HG03571 (cell line): ENCODE results near the gene GEN1.

Experiments
- ATAC-seq: cut with Tn5 transposase; IDR thresholded peaks from one replicate; pipeline ENCODE4 v1.9.1; 2021; ENCODE audit not compliant: unreplicated experiment

Gene GEN1

DNA sequence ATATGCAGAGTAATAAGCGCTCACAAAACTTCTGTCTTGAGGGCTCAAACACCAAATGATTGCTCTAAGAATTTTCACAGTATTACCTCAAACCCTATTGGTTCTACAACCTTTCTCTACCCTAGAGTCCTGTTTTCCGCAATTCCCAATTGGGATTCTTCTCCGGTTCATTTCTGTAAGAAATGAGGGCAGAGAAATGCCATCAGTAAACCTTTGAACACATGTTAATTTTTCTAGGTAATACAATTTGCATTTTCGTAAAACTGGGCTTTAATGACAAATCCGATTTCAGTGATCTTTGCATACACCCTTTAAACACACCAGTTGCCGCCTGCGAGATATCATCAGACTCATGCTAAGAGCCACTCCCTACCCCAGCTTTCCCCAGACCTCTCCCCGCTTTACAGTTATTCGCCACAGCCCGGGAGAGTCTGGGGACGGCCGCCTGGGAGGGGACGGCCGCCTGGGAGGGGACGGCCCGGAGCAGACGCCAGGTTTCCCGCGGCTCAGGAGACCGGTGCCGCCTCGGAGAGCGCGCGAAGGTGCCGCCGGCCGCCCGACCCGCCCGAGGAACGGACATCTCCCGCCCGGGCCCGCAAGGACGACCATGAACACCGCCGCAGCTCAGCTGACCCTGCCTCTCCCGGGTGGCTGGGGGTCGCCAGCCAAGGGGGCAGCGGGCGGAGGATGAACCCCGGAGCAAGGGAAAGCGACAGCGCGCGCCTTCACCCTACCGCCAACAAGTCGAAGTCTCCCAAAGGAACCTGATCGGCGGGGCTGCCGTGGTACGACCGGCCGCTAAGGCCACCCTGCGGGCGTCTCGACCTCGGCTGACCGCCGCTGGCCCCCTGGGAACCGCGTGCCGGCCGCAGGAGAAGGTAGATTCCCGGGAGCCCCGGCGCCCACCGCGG, 791 bp upstream of the GEN1 start:
- ATAC-seq: peak; percentile 25

DNA sequence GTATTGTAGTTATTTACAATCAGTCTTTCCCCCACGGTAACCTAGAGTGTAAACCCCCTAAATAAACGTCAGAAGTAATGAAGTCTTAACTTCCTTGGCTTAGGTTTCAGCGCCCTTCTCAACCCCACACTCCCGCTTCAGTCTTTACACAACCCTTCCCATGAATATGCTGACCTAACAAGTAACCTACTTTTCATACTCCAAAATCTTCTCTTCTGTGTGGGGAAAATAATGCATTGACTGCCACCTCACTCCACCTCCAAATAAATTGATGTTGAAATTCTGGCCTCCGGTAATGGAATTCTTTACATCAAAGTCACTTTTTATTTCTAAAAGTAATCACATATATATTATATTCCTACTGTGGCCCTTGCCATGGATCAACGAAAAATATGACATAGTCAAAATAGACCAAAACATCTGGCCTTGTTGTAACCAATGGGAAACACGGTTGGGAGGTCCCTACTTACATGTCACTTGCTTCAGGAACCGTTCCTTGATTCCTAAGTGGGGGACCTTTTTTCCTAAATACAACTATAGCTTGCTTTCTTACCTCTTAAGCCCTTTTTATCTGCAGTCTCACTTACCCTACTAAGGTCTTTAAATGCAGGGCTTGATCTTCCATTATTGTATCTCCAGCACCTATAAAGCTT, 961 bp downstream of the GEN1 start:
- no peak for ATAC-seq

DNA sequence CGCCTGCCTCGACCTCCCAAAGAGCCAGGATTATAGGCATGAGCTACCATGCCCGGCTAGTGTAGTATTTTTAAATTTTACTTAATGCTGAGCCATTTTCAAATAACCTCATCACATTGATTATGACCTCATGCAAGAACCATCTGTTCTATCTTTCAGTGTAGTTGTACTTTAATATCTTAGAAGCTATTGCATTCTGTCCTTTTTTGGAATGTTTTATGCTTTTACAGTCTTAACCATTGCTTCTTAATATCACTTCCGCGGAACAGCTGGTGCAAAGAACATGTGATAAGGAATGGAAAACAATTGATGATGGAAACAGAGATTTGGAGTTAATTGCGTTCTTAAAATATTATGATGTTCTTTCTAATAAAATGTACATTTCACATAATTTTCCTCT, 2.7 kb downstream of the GEN1 start:
- ATAC-seq: no peak

DNA sequence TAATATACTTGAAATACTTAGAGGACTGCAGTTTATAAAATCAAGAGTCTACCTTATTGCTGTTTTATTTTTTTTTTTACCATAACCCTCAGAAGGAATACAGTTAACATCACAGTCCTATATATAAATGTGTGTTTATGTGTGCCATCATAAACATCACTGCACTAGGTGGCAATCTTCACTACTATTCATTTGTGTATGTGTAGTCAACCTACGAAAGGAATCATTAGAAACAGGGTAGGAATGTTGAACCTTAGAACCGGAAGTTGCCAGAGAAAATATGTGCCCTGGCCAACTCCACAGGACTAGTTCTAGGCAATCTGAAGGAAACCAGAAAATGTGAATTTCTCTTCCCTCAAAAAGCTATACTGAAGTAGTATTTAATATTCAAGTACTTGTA, 3.4 kb downstream of the GEN1 start:
- ATAC-seq: no peak

DNA sequence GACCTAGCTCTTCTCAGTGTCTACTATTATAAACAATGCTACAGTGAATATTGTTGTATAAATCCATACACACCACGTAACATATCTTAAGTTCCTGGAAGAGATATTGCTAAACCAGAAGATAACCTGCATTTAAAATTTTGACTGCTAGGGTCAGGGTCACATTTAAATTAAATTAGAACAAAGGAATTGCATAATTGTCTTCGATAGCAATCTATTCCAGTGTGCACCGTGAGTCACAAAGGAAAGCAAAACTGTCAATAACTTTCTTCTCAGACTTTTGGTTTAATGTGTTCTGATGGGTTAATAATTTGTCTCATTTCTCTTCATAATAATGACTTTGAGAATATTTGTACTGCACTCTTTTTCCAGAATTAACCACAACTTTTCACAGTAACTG, 4.2 kb downstream of the GEN1 start:
- ATAC-seq: no peak

DNA sequence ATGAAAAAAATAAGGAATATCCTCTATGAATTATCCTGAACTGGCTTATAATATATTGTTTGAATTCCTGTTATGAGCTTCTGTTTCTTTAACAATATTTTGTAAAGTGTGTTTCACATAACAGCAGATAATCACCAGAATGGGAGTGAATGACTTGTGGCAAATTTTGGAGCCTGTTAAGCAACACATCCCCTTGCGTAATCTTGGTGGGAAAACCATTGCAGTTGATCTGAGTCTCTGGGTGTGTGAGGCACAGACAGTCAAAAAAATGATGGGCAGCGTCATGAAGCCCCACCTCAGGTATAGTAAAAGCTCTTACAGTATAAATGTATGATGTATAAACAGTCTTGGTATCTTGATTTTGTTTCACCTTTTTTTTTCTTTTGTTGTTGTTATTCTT, 5.9 kb downstream of the GEN1 start:
- ATAC-seq: no peak

DNA sequence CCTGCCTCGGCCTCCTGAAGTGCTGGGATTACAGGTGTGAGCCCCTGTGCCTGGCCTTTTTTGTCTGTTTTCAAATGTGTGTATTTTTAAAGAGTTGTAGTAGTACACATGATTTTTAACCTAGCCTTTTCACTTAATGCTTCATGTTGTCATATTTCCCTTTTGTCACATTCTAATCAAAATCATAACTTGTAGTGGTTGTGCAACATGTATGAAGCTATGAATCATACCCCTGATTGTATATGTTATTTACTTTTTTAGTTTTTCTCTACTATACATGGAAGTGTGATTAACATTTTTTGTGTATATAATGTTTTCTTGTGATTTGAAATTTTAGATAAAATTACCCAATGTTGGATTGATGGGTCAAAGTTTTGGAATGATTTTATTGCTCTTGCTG, 8.5 kb downstream of the GEN1 start:
- no peak for ATAC-seq

DNA sequence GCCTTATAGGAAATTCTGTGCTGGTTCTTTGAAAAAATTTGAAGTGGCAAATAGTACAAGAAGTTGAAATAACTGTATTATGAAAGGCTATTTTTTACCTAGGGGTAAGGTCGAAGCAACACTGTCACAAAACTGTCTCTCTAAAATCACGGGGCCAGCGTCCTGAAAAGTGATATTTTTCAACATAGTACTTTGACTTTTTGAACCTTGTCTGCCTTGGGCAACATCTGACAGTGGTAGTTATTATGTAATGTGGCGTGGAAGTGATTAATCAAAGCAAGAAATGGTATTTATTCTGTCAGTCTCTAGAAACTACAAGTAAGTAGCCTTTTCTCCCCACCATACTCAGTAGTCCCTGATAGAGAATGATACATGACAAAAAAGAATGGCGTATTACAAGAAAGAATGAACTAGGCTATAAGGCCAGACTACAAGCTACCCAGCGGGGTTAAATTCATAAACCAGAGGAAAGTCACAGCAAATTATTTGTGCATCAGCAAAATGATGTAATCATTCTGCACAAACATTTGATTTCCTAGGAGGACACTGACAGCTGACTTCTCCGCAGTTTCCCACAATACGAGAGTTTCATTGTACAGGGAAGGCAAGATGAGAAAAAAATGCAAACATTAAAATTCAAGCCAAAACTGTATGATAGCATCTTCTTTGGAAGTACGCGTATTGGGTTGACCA, 9.8 kb downstream of the GEN1 start:
- ATAC-seq: no peak

DNA sequence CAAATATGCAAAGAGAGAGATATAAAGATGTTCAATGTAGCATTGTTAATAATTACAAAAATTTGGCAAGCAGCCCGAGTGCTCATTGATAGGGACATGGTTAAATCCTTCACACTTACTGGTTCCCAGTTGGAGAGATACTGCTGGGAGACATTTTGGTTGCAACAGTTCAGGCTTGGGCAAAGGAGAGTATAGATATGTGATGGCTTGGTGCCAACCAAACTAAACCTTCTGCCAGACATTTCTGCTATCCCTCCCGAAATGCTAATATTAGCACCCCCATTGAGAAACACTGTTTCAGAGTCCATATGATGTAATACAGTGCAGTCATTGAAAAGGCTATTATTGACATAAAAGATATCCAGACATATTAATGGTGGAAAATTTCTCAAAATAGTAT, 11.5 kb downstream of the GEN1 start:
- ATAC-seq: no peak

DNA sequence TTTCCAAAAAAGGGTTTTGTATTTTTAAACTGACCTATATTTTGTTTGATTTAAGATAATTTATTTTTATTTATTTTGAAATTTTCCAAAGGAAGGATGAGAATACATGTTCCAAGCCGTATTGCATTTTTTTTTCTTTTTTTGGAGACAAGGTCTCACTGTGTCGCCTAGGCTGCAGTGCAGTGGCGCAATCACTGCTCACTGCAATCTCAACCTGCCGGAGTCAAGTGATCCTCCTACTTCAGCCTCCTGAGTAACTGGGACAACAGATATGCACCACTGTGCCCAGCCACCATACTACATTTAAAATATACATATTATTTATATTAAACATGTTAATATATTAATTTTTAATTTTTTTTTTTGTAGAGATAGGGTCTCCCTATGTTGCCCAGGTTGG, 15.0 kb downstream of the GEN1 start:
- ATAC-seq: no peak

DNA sequence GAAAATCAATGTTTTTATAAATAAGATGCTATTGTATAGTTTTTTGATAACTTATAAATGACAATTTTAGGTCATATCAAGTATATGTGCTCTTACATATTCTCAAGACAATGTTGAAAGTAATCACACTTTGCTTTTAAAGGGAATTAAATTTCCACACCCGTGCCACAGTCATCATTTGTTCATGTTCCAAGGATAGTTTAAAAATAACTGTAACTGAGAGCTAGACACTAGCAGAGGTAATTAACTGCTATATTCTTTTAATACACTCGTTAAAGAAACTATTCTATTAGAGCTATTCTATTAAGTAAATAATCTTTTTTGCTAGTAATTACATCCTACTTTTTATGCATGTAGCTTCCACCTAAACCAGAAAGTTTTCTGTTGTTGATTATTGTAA, 18.0 kb downstream of the GEN1 start:
- ATAC-seq: no peak

DNA sequence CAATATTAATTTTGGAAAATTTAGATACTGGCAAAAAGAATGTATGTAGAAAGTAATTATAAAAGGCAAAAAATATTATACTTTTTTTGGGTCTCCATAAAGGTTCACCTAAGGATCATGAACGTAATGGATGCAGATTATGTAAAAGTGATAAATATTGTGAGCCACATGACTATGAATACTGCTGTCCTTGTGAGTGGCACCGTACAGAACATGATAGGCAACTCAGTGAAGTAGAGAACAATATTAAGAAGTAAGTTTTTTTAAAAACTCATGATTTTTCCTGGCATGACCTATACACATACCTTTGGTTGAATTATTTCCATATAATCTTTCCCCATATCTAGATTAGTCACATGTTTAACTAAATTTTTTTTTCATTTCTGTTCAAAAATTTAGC, 18.6 kb downstream of the GEN1 start:
- ATAC-seq: no peak

DNA sequence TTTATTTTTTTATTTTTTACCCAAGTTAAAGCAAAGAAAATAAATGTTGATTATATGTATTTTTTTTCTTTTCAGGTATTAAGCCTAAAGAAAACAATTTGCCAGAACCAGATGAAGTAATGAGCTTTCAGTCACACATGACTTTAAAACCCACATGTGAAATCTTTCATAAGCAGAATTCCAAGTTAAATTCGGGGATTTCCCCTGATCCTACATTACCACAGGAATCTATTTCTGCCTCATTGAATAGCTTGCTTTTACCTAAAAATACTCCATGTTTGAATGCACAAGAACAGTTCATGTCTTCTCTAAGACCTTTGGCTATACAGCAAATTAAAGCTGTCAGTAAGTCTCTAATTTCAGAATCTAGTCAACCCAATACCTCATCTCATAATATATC, 26.6 kb downstream of the GEN1 start:
- ATAC-seq: no peak

DNA sequence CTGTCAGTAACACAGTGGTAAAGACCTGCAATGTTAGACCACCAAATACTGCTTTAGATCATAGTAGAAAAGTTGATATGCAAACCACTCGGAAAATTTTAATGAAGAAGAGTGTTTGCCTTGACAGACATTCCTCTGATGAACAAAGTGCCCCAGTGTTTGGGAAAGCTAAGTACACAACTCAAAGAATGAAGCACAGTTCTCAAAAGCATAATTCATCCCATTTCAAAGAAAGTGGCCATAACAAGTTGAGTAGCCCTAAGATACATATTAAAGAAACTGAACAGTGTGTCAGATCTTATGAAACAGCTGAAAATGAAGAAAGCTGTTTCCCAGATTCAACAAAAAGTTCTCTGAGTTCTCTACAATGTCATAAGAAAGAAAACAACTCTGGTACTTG, 27.5 kb downstream of the GEN1 start:
- no peak for ATAC-seq

DNA sequence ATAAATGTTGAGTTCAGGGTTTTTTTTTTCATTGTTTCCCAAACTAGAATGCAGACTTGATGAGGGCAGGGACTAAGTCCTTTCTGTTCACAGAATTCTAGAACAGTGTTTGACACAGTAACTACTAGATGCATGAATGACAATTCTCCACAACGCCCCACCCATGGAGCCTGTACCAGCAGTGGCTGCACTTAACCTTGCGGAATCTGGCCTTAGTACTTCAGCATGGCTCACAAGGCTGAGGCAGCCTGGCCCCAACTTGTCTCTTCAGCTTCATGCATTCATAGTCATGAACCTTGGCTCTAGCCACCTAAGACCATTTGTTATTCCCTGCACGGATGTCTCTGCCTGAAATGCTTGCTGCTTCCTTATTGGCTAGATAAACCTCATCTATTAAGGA, 32.8 kb downstream of the GEN1 start:
- ATAC-seq: no peak

DNA sequence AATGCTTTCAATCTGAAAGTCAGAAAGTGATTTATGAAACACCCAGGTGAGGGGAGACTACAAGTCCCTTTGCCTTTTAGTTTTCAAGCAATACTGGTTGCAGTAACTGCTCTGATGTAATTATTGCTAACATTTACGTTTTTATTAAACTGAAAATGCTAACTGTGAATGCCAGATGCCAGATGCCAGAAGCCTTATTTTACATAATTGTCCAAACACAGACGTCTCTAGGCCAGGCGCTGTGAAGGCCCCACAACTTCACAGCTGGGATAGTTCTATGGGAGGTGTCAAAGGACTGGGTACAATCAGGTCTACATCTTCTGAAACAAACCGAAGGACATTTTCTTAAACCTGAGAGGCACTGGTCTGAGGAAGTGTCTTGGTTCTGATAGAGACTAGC, 34.8 kb downstream of the GEN1 start:
- ATAC-seq: no peak

DNA sequence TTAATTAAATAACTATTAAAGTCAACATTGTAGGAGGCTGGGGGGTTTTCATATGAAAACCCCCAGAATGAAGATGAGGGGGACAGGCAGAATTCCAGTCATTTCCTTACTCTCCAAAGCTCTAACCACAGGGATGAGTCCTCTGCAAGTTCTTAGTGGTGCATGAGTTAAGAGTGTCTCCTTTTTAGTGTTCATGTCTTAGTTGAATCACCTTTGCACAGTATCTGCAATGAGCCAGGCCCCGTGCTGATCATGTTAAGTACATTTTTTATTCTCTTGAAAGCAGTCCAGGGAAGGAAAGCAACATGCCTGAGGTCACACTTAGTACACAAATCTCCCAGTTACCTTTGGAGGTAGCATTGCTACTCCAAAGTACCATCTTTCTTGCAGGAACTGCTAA, 36.6 kb downstream of the GEN1 start:
- ATAC-seq: no peak

DNA sequence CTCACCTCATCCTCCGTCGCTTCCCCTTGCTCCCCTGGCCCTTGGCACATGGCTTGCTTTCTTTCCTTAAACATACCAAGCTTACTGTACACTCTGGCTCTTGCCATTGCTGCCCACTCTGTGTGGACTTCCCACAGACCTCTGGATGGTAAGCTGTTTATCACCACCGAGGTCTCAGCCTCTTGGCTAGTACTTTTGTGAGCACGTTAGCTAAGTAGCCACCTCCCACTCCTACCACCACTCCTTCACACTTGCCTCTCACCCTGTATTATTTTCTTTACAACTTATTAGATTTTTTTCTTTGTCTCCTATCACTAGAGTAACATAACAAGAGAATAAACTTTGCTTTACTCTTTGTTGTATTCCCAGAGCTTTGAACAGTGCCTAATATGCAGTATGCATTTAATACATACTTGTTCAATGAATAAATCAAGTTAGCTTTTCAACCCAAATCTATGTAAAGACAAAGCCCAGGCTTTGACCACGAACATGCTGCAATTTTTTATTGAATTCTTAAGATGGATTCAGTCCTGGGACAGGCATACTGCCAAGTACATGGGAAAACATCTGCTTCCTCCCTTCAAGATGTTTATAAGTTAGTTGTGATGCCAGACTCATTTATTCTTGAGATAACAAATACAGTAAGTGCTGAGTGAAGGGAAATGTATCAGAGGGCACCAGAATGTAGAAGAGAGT, 37.3 kb downstream of the GEN1 start:
- no peak for ATAC-seq

DNA sequence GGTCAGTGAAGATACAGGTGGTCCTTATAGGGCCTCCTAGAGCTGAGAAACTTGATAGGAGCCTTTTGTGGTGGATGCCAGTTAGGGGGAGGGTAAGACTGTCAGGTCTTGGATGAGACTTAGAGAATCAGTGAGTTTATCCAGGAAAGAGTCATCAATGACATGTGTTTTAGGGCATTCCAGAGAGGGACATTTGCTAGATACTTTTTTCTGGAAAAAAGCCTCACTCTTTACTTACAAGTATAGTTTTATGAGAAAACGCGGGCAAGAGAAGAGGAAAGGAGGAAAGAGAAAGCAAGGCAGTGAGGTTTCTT, 37.8 kb downstream of the GEN1 start:
- ATAC-seq: no peak

DNA sequence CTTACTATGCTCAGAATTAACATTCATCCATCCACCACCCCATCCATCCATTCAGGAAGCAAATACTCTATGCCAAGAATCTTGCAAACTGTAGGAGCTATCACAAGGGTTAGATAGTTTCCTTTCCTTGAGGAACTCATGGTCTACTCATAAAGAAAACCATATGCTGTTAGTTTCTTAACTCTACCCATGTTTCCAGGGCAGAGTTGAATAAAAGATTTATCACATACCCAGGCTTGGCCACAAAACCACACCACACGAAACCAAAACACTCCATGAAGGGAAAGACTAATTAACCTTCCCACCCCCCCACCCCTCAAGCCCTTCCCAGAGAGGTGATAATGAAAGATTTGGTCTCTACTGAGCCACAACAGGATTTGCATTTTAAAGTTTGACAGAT, 38.6 kb downstream of the GEN1 start:
- ATAC-seq: no peak

DNA sequence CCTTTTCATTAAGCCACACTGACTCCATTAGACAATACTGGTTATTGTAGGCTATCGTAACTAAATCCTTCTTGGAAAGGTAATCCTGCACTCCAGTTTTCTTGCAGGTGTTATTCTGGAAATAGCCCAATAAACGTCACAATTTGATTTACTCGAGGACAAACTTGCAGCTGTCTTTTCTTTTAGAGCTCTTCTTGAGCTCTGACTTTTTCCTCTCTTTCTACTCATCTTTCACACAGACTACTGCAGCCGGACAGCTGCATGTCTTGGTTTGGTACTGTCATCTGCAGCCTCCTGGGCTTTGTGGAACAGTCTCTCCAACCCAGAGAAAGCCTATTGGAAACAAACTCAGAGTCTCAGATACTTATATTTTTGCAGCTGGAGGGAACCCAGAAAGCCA, 39.4 kb downstream of the GEN1 start:
- no peak for ATAC-seq
